Activated T-cell treated with anti-CD3 and anti-CD28 coated beads for 1 hour (primary cell): ENCODE measurements around the gene USP47.

Experiments
- DNase-seq: peaks from one replicate; pipeline ENCODE4 v3.0.0-alpha.2; 2020; ENCODE audit warnings: low read depth

USP47 gene

DNA sequence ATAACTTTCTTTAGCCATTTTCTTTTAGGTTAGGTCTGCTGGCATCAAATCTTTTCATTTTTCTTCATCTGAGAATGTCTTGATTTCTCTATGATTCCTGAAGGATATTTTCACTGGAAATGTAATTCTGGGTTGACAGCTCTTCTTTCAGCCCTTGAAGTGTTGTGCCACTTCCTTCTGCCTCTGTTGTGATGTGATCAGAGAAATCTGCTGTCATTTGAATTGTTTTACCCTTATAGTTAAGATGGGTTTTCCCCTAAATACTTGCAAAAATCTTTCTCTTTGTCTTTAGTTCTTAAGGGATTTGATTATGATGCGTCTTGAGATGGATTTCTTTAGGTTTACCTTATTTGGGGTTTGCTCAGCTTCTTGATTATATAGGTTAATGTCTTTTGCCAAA lies 23.0 kb downstream of the USP47 start:
- no peak for DNase-seq

DNA sequence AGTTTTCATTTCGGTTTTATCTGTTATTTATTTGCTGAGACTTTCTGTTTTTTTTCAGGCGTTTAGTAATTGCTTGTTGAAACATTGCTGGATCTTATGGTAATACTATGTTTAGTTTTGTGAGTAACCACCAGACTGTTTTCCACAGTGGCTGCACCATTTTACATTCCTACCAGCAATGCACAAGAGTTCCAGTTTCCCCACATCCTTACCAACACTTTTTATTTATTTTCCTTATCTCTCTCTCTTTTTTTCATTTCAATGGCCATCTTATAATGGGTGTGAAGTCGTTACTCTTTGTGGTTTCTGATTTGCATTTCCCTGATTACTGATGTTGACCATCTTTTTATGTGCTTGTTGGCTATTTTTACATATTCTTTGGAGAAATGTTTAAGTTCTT lies 23.7 kb downstream of the USP47 start:
- no peak for DNase-seq

DNA sequence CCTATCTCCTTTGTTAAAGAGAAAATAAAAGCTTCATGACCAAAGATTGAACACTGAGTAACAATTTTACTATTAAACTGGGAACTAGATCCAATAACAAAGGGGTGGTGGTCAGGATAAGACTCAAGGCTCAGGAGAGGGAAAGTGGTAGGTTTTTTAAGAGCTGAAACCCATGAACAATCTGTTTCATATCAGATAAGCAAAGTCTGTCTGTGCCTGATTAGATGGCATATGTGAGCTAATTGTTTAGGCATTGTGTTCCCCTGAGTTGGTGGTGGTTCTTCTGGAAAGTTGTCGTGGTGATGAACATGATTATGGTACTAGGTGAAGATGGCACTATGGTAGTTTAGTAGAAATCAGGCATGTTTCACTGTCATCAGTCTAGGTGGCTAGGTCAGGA lies 24.4 kb downstream of the USP47 start:
- DNase-seq = no peak

DNA sequence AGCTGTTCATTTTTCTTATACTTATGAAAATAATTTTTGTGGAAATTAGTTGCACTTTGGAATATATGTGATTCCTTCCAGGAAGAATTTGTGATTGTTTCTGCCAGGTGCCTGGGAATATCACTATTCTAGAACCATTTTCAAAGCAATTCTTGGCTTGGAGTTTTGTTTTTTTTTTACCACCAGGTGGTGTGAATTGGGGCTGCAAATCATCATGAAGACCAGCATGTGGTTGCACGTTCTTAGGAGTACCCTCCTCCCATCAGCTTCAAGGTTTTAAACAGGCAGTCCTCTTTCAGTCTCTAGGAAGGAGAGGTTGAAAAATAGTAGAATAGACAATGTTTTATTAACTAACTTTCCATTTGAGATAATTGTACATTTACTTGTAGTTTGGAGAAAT lies 25.9 kb downstream of the USP47 start:
- DNase-seq = no peak

DNA sequence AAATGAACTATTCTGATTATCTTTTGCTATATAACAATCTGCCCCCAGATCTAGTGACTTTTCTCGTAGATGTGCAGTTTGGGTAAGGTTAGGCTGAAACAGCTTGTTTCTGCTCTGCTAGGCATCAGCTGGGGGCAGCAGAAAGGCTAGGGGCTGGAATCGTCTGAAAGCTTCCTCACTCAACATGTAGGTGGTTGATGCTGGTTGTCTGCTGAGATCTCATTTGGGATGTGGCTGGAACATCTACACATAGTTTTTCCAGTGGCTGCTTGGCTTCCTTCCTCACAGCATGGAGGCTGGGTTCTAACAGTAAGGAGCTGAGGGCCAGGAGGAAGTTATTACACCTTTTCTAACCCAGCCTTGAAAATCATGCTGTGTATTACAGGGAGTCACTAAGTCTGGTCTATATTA lies 30.2 kb downstream of the USP47 start:
- no peak for DNase-seq

DNA sequence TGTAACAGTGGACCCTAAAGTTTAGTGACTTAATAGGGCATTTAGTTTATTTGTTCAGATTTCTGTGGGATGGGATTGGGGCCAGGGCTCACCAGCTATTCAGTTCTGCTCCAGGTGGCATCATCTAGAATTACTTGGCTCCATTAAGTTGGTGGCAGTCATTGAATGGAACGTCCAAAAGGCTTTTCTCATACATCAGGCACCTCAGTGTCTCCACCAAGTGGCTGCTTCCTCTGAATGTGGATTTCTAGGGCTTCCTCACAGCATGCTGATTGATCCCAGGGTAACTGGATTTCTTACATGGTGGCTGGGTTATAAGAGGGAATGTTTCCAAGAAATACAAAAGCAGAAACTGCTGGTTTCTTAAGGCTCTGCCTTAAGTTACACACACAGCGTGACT lies 34.7 kb downstream of the USP47 start:
- no peak for DNase-seq

DNA sequence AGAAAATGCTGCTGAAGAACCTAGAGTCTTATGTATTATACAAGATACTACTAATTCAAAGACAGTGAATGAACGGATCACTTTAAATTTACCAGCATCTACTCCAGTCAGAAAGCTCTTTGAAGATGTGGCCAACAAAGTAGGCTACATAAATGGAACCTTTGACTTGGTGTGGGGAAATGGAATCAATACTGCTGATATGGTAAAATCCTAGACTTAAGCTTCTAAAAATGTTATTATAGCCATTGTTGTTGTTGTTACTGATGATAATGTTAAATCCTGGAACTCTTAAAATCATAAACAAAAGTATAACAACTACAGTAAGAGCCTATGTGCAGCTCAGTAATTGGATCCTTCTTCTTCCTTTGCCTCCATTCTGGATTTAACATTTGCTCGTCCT lies 38.4 kb downstream of the USP47 start:
- no peak for DNase-seq

DNA sequence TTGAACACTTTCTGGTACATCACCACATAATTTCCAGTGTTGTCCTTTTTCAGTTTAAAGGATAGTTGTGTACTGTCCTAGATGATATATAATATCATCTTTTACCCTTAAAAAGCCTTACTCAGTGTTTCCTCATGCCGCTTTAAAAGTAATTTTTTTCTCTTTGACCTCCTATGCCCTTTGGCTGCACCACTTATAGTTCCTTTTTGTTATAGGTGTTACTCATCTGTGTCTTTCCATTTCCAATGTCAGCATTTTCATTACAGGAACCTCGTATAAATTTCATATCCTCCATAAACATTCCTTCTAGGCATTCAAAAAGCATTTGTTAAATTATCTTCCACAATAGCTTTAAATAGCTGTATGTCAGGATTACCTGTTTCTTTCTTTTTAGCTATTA lies 40.8 kb downstream of the USP47 start:
- DNase-seq = no peak

DNA sequence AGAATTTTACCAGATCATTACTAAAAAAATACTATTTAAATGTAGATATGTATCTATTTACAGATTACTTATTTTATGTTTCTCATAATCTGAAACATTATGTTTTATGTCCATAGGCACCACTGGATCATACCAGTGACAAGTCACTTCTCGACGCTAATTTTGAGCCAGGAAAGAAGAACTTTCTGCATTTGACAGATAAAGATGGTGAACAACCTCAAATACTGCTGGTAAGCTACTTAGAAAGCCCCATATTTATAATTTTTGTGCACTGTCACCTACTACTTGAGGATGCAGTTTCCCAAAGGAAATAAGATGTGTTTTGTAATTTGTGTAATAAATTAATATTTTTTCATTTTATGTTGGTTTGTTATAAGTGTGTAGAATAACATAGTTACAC lies 42.6 kb downstream of the USP47 start:
- DNase-seq = no peak

DNA sequence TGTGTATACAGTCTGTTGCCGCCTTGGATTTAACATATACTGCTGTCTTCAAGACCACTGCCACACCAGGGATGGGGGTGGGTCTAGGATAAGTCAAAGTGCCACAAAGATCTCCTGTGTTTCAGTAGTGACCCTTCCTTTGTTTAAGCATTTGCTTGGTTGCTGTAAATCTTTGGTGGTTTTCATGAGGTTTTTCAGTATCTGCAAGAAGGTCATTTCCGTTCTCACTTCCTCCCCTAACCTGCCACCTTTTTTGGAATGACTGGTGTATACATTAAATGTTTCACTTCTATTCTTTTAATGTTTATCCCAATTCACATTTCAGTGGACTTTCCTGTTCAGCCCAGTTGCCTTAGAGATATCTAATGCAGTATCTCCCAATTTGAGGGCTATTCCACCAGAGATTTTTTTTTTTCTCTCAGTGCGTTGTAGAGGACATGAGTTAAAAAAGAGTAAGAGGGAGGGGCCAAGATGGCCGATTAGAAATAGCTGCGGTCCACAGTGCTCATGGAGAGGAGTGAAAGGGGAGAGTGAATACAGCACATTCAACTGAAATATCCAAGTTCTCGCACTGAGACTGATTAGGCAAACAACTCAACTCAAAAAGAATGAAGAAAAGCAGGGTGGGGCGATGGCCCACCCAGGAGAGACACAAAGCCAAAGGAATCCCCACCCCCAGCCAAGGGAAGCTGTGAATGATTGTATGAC lies 43.2 kb downstream of the USP47 start:
- DNase-seq = no peak

DNA sequence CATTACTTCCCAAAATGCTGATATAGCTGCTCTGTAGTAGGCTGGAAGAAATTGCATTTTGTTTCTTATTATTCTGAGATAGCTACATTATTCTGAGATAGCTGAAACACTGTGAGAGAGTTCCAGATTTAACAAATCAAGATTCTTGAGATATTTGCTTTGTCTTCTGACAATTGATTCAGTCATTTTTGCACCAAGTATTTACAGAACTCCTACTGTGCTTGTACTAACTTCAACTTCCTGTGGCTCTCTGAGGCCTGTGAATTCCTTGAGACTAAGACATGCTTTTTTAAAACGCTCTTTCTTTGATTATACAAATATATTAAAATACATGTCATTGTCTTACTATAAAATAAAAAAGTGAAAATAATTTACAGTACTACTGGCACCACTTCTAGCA lies 52.7 kb downstream of the USP47 start:
- DNase-seq = no peak

DNA sequence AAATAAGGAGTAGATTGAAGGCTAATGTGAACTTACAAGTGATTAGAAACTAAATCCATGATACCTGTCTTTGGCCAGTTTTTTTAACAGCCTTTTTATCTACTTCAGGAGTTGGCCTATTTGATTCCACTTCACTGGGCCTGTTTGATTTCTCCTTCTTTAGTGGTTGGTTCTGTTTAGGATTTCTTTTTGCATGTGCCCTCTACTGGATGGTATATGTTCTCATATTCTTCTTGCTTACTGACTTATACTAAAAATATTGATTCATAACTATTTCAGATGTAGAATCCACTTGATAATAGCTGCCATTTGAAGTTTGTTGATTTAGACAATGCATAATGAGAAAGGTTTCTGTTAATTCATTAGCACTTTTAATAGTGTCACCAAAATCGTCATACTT lies 53.9 kb downstream of the USP47 start:
- DNase-seq = no peak

DNA sequence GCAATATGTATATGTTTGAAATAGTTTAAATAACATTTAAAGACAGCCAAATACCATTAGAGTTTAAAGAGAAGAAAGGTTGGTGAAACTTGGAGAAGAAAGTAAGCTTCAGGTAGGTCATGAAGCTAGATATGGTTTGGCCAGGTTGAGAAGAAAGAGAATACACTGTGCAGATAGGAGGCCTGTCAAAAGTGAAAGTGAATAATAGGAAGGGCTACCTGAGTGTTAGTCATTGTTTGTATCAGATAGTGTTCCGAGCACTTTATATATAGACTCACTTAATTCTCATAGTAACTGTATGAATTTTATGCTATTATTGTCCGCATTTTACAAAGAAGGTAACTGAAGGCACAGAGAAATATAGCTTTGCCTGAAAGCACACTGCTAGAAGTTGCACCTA lies 56.9 kb downstream of the USP47 start:
- no peak for DNase-seq

DNA sequence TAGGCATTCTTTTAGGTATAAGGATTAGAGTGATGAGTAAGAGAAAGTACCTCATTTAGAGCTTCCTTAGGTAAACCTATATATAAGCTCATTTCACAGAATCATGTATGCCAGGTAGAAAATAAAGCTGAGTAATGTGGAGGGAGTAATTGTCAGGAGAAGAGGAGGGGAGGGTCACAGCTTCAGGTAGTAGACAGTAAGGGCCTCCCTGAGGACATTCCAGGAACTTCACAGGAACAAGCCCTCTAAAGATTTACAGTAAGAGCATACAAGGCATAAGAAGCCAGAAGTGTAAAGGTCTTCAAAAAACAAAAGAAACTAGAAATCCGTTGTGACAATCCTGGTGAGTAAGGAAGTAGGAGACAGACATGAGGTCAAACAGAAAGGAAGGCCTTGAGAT lies 57.6 kb downstream of the USP47 start:
- no peak for DNase-seq

DNA sequence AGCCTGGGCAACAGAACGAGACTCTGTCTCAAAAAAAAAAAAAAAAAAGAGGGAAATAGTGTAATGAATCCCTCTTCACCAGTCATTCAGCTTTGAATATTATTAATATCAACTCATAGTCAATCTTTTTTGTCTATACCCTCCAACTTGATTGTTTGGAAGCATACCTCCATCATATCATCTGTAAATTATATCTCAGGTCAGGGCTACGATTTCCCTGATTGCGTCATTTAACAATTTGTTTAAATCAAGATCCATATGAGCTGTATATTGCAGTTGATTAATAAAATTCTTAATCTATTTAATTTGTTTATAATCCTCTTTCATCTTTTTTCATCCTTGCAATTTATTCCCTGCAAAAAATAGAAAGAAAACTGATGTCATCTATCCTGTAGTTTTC lies 60.2 kb downstream of the USP47 start:
- no peak for DNase-seq

DNA sequence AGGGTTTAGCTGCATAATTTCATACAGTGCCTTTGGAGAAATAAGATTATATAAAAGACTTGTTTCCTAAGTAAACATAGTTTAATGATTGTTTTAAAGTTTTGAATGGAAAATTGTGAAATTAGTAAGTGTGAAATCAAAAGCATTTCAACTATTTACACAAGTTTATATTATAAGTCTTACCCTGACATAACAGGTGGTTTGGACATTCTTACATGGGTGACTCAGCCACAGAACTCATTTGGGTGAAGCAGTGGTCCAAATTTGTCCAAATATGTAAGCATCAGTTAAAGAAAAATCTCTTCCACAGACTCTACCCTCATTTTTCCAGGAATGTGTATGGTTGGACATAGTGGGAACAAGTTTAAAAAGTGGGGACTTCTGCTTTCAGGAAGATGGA lies 68.0 kb downstream of the USP47 start:
- no peak for DNase-seq

DNA sequence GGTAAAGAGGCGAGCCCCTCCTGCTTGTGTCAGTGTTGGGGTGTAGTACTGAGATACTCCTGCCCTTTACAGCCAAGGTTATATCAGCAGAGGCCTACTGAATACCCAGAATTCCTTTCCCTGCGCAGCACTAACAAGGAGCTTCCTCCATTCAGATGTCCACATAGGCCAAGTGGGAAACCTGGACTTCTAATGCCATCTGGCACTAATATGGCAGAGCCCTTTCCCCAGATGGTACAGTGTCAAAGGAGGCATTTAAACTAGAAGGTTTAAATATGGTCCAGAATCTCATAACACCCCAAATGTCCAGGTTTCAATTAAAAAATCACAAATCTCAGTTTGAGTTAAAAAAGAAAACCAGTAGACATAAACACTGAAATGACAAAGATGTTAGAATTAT lies 68.8 kb downstream of the USP47 start:
- no peak for DNase-seq

DNA sequence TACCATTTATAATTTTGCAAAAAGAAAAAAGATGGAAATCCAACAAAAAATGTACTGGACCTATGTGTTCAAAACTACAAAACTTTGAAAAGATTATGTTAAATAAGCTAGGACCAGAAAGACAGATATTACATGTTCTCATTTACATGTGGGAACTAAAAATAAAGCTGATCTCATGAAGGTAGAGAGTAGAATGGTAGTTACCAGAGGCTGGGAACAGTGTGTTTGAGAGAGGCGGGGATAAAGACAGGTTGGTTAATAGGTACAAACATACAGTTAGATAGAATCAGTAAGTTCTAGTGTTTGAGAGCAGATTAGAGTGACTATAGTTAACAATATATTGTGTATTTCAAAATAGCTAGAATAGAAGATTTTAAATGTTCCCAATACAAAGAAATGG lies 71.6 kb downstream of the USP47 start:
- no peak for DNase-seq

DNA sequence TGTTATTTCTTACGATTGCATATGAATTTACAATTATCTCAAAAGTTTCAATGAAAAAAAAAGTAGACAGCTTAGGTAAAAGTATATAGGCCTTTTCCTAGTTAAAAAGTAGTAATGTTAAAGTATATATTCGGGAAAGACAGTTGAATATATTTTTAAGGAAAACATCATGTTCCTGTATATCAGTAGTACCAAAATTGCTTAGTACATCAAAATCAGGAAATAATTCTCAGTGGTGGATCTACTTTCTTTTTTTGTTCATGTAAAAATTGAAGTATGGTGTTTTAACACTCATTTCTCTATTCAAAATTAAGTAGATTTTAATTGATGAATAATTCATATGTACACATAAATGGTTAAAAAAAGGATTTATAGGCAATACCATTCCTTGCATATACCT lies 73.9 kb downstream of the USP47 start:
- no peak for DNase-seq

DNA sequence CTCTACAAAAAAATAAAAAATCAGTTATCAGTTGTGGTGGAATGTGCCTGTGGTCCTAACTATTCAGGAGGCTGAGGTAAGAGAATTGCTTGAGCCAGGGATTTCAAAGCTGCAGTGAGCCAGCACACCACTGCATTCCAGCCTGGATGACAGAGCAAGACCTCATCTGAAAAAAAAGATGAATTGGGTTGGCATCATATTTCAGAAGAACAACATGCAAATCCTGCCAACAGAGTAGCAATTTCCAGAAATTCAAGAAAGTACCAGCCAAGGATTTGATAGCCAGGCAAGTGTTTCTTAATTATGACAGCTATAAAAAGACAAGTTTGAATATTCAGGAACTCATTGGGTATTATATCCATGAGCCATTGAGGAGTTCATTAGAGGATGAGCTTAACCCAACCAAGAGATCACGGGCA lies 75.2 kb downstream of the USP47 start:
- no peak for DNase-seq

DNA sequence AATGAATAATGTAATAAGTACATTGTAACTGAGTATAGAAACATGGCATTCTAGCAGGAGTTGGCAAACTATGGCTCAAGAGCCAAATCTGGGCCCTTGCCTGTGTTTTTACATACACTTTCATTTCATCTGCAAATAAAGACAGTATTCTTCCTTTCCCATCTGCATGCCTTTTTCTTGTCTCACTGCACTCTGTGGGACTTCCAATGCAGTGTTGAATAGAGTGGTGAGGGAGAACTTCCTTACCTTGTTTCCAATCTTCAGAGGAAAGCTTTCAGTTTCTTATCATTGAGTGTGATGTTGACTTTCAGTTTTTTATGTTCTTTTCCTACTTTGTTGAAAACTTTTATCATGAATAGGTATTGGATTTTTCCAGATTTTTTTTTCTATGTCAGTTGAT lies 82.1 kb downstream of the USP47 start:
- DNase-seq = no peak

DNA sequence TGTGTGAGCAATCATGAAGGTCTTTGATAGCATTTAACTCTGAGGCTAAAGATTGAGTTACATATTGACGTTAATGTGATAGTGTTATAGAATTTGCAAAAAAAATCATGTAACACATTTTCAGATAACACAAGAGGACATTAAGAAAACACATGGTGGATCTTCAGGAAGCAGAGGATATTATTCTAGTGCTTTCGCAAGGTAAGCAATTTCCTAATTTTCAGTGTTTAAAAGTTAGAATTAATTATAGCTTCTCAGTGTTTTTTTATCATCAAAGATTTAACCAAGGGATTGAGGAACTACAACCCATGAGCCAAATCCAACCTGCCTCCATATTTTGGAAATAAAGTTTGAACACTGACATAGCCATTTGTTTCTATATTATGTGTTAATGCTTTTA lies 88.1 kb downstream of the USP47 start:
- DNase-seq = no peak

DNA sequence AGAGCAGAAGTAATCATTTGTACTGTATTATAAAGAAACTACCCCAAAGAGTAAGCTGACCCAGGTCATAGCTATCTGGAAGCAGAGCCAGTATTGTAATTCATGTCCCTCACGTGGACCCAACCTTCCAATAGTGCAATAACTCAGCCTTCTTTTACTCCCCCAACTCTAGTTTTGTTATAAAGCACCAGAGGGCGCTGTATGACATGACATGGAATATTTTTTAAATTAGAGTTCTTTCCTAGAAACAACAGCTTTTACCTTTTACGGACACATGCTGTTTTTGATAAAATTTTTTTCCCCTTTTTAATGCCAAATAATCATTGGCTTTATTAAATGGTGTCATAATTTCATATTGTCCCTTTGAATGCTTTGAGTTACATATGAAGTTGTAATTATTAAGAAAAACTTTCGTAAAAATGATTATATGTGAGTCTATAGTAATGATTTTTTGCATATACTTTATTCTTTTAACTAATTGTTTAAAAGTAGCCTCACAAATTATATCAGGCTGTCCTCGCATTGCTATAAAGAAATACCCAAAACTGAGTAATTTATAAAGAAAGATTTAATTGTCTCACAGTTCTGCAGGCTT lies 89.8 kb downstream of the USP47 start:
- no peak for DNase-seq

DNA sequence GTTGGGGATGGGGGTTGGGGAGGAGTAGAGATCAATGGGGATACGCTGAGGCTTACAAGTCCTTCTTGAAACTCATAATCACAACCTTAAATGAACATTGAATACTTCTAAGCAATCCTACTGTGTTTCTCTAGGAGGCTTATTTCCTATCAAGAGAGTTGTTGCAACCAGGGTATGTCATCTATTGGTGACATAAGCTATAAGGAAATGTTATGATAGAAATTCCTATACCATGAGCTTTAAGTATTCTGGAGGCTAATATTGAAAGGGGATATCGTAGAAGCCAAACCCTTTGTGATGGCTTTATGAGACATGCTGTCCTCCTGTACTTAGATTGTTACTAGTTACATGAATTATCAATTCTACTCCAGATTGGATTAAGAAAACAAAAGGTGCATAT lies 93.8 kb downstream of the USP47 start:
- DNase-seq = no peak
